Fibroblast of mammary gland (primary cell): ENCODE data around the gene C17orf75.
"Not testable (repeated sequence)": the region's sequence is repeated elsewhere in the genome, so short reads cannot be mapped to it uniquely, and the experiment has no call there.

Source experiments
- DNase-seq: peaks from one replicate; pipeline ENCODE4 v3.0.0-alpha.2; 2010; ENCODE audit warnings: low read depth
- H3K4me3 ChIP-seq: 2 replicates; pipeline ENCODE4 v1.5.1; 2011; ENCODE audit warnings: low read depth, mild to moderate bottlenecking, low read length, moderate library complexity; ENCODE audit not compliant: control insufficient read depth
- CTCF ChIP-seq: conservative IDR thresholded peaks from 2 replicates; pipeline ENCODE4 v1.5.1; 2011; ENCODE audit warnings: low read depth, low read length, inconsistent platforms; ENCODE audit not compliant: control insufficient read depth, insufficient read depth

The C17orf75 gene

DNA sequence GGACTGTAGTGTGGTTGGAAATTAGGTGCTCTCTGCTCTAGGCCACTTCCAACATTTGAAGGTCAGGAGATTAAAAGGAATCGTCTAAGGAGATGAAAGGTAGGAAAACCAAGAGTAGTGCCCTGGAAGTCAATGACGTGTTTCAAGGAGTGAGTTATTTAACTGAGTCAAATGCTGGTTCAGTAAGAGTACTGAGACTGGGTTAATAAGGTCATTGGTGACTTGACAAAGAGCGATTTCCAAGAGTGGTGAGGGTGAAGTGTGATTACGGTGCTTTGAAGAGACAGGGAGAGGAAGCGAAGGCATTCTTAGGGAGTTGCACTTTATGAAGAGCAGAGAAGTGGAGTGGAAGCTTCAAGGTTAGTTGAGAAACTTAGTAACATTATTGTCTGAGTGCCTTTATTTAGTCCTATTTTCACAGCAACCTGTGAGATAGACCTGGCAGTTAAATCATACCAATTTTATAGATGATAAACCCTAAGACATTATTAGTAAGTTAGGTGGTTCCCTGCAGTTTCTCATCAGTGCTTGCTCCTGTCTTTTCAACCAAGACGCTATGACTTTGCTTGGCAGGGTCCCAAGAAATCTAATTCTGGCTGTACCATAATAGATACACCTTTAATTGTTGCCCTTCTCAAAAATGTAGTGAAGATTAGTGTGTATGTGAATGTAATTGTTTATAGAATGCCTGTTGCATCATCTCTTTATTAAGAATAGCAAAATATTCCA, 13.8 kb upstream of the C17orf75 start:
- no peak for TF ChIP-seq CTCF
- no peak overlapping the region for H3K4me3 ChIP-seq
- peak; percentile 35 for DNase-seq

- not testable (repeated sequence) for DNase-seq
- H3K4me3 ChIP-seq = peak overlapping the region; percentile 93
Measured at GRCh38 chr17:32352734-32353133, 10.8 kb upstream of the C17orf75 start.

GRCh38 chr17:32350666-32351418, 8.9 kb upstream of the C17orf75 start:
- peak overlapping the region; percentile 93 for H3K4me3 ChIP-seq
- peak; percentile 70 for DNase-seq
- TF ChIP-seq CTCF = no peak

- no peak for TF ChIP-seq CTCF
- DNase-seq = peak; percentile 97
- peak within 1 kb of the TSS; percentile 93 for H3K4me3 ChIP-seq
Measured at GRCh38 chr17:32349854-32350665, 8.1 kb upstream of the C17orf75 start, which contains the start of gene ZNF207. ZNF207 (plus strand) TSS chr17:32350157; CDS start chr17:32350286, 129 bp downstream.

- DNase-seq = peak; percentile 19
- TF ChIP-seq CTCF = no peak
- H3K4me3 ChIP-seq = peak overlapping the region; percentile 93
Measured at GRCh38 chr17:32349503-32349853, 7.5 kb upstream of the C17orf75 start.

- H3K4me3 ChIP-seq = no peak overlapping the region
- DNase-seq = no peak
- no peak for TF ChIP-seq CTCF
Measured at GRCh38 chr17:32348483-32348800, 6.5 kb upstream of the C17orf75 start.
